Neutrophil (primary cell): ENCODE measurements around the gene PRKCE.

ENCODE experiments used
- H3K27ac ChIP-seq: fragments of 200-600 bp; sonication (generic); 2 replicates; pipeline ENCODE4 v1.5.1; 2016; ENCODE audit warnings: mild to moderate bottlenecking, moderate library complexity
- H3K27me3 ChIP-seq: fragments of 200-600 bp; sonication (generic); 2 replicates; pipeline ENCODE4 v1.6.0; 2016; ENCODE audit warnings: mild to moderate bottlenecking
- H3K36me3 ChIP-seq: fragments of 200-600 bp; sonication (generic); 2 replicates; pipeline ENCODE4 v1.5.1; 2017
- H3K4me1 ChIP-seq, 2 experiments: fragments of 200-600 bp in 1 of 2; sonication (generic) in 1 of 2; 1 replicate in 1 of 2; 2 replicates in 1 of 2; pipeline versions ENCODE4 v1.5.1 to v1.6.1; 2013 to 2016; ENCODE audit warnings: low read depth in 1 of 2, low read length in 1 of 2, mild to moderate bottlenecking in 1 of 2, moderate library complexity in 1 of 2; ENCODE audit not compliant: control insufficient read depth in 1 of 2, insufficient read depth in 1 of 2
- H3K4me3 ChIP-seq, 2 experiments: fragments of 200-600 bp in 1 of 2; sonication (generic) in 1 of 2; 1 replicate in 1 of 2; 2 replicates in 1 of 2; pipeline ENCODE4 v1.5.1; 2013 to 2016; ENCODE audit warnings: low read depth in 1 of 2, low read length in 1 of 2, mild to moderate bottlenecking in 1 of 2, moderate library complexity in 1 of 2
- H3K9me3 ChIP-seq: fragments of 200-600 bp; sonication (generic); 2 replicates; pipeline ENCODE4 v1.5.1; 2016
- TF ChIP-seq, protein P1 (sequence below): fragments of 200-600 bp; sonication (generic); IDR thresholded peaks from 2 replicates; pipeline ENCODE4 v1.5.1; 2016; ENCODE audit warnings: antibody characterized with exemption

PRKCE gene

DNA sequence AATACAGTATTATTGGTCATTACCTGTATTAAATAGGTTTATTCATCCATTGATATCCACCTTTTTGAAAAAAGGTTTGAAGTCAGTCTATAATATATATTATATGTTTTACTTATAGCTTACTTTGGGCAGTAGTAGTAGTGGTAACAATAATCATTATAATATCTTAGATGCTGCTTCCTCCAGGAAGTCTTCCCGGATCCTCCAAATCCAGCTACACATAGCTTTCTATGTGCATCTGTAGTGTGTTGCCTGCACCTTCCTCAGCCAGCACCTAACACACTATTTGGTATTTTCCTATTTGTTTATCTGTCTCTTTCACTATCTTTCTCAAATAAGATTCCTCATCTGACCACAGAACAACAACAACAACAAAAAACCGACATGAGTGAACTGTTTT is 81.0 kb downstream of the PRKCE start:
- Histone ChIP-seq H3K4me3 (no peak overlapping the region), H3K36me3 (no peaks in the 10 kb centered on the region), H3K27ac (no peak overlapping the region), H3K4me1 (no peaks in the 10 kb centered on the region), H3K27me3 (no peaks in the 10 kb centered on the region), H3K9me3 (no peaks in the 10 kb centered on the region)
- TF ChIP-seq, protein P1, sequence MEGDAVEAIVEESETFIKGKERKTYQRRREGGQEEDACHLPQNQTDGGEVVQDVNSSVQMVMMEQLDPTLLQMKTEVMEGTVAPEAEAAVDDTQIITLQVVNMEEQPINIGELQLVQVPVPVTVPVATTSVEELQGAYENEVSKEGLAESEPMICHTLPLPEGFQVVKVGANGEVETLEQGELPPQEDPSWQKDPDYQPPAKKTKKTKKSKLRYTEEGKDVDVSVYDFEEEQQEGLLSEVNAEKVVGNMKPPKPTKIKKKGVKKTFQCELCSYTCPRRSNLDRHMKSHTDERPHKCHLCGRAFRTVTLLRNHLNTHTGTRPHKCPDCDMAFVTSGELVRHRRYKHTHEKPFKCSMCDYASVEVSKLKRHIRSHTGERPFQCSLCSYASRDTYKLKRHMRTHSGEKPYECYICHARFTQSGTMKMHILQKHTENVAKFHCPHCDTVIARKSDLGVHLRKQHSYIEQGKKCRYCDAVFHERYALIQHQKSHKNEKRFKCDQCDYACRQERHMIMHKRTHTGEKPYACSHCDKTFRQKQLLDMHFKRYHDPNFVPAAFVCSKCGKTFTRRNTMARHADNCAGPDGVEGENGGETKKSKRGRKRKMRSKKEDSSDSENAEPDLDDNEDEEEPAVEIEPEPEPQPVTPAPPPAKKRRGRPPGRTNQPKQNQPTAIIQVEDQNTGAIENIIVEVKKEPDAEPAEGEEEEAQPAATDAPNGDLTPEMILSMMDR: no peak

- TF ChIP-seq, protein P1: no peak
- H3K4me3 ChIP-seq: no peak overlapping the region
- H3K9me3 ChIP-seq: no peaks in the 10 kb centered on the region
- H3K27me3 ChIP-seq: no peaks in the 10 kb centered on the region
- no peaks in the 10 kb centered on the region for H3K36me3 ChIP-seq
- H3K27ac ChIP-seq: no peak overlapping the region
- no peaks in the 10 kb centered on the region for H3K4me1 ChIP-seq
Observed at GRCh38 chr2:45732946-45733345, 81.5 kb downstream of the PRKCE start.

- TF ChIP-seq, protein P1: no peak
- Histone ChIP-seq H3K36me3 (no peaks in the 10 kb centered on the region), H3K4me1 (no peaks in the 10 kb centered on the region), H3K27ac (no peak overlapping the region), H3K4me3 (no peak overlapping the region), H3K27me3 (no peaks in the 10 kb centered on the region), H3K9me3 (no peaks in the 10 kb centered on the region)
Observed at GRCh38 chr2:45734336-45734735, 82.9 kb downstream of the PRKCE start.

GRCh38 chr2:45734952-45735351 is 83.5 kb downstream of the PRKCE start:
- Histone ChIP-seq H3K4me3 (no peak overlapping the region), H3K27me3 (no peaks in the 10 kb centered on the region), H3K4me1 (no peaks in the 10 kb centered on the region), H3K27ac (no peak overlapping the region), H3K36me3 (no peaks in the 10 kb centered on the region), H3K9me3 (no peaks in the 10 kb centered on the region)
- TF ChIP-seq, protein P1: no peak

DNA sequence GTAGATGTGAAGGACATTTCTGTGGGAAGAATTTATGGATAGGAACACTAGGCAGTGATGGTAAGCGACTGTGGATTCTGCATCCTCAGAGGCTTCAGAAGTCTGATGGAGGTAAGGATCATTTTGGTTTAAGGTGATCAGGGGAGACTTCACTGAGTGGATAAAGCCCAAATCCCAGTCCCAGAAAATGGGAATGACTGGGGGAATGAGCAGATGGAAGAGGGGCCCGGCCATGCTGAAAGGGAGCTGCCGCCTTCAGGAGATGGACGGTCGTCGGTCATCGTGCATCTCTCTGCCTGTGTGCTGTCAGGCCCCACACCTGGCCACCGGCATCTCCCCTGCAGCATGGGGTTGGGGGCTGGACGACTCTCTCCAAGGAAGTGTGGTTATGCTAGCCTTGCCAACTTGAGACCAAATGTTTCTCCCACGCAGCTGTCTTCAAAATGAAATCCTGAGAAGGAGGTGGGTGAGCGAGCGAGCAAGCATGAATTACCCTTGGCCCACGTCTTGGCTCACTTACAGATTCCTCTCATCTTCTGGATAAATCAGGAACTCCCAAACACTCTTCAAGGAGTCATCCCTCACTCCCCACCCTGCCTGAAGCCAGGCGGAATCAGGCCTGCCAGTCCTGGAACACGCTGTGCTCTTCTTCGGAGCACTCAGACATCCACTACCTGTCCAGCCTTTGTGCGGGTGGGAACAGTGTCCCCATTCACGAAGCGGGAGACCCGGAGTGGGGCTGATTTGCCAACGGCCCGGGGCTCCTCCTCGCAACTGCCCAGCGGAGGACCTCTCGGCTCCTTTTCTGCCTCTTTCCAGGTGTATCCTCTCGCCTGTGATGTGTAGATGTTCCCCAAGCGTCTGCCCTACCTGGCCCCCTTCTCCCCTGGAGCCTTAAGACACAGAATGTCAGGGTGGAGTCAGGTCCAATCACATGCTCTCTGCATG is 85.6 kb downstream of the PRKCE start:
- Histone ChIP-seq H3K4me3 (no peak overlapping the region), H3K27ac (no peak overlapping the region), H3K9me3 (no peaks in the 10 kb centered on the region), H3K36me3 (no peaks in the 10 kb centered on the region), H3K27me3 (no peaks in the 10 kb centered on the region), H3K4me1 (no peaks in the 10 kb centered on the region)
- TF ChIP-seq, protein P1: no peak
